Heart left ventricle (tissue), 13 donors: ENCODE data around the gene CFP.

ENCODE experiments used
- POLR2A ChIP-seq, 2 donors: fragments of 450-650 bp; IDR thresholded peaks; one replicate each; pipeline ENCODE4 v1.6.1; 2017; ENCODE audit warnings: antibody characterized with exemption in 2 of 2, mild to moderate bottlenecking in 2 of 2, moderate library complexity in 2 of 2
- TF ChIP-seq, protein P1 (sequence below), 12 donors: fragments of 200-600 bp; sonication (generic) in 4 of 12; IDR thresholded peaks; one replicate each; pipeline versions ENCODE4 v1.5.0 to v1.8.0; 2018 to 2022; ENCODE audit warnings: antibody characterized with exemption in 12 of 12, mild to moderate bottlenecking in 5 of 12
- donor health status: ischemic (EF 13 %, LVEDD 7.1; RV severe dilation, severe dysfunction).
- donor health status: DM: no; HTN: yes; CAD: no.
- donor health status: DM: no; HTN: no; CAD: no.
- donor health status: ischemic (EF 25% LVEDD 6.9; RV normal size, moderate dysfunction).
- donor health status: ischemic (EF 25% LVEDD 5.7; RV mildly dilated, moderate dysfunction).
- donor health status: ischemic (EF 35%, LVEDD 5.7; RV mildly dilated, moderate dysfunction).
- donor health status: nonischemic (EF 11% LVEDD 7.7; RV severe dilation, severe dysfunction).
- donor health status: DM: yes; HTN: yes; CAD: no.
- donor health status: PGD.
- donor health status: ischemic (EF 29% LVEDD 5.4; RV normal size, mild dysfunction).
- donor health status: nonischemic (EF 23%, LVEDD 6.1; RV moderate dilation, normal function).

GRCh38 chrX:47645530-47645929, 15.8 kb upstream of the CFP start:
- TF ChIP-seq, protein P1, sequence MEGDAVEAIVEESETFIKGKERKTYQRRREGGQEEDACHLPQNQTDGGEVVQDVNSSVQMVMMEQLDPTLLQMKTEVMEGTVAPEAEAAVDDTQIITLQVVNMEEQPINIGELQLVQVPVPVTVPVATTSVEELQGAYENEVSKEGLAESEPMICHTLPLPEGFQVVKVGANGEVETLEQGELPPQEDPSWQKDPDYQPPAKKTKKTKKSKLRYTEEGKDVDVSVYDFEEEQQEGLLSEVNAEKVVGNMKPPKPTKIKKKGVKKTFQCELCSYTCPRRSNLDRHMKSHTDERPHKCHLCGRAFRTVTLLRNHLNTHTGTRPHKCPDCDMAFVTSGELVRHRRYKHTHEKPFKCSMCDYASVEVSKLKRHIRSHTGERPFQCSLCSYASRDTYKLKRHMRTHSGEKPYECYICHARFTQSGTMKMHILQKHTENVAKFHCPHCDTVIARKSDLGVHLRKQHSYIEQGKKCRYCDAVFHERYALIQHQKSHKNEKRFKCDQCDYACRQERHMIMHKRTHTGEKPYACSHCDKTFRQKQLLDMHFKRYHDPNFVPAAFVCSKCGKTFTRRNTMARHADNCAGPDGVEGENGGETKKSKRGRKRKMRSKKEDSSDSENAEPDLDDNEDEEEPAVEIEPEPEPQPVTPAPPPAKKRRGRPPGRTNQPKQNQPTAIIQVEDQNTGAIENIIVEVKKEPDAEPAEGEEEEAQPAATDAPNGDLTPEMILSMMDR (IDR thresholded peaks at IDR 0.05), result no peak
- no peak for TF ChIP-seq POLR2A (IDR thresholded peaks at IDR 0.05)
